ENCODE results near the gene TRAF2. TPM values are rescaled to one million over a fixed set of nuclear protein-coding genes. Genes with fewer than 3 reads are reported as not detected.

Gene TRAF2
- total RNA-seq, 1 experiment from 2014 or later = 11.5 TPM

DNA sequence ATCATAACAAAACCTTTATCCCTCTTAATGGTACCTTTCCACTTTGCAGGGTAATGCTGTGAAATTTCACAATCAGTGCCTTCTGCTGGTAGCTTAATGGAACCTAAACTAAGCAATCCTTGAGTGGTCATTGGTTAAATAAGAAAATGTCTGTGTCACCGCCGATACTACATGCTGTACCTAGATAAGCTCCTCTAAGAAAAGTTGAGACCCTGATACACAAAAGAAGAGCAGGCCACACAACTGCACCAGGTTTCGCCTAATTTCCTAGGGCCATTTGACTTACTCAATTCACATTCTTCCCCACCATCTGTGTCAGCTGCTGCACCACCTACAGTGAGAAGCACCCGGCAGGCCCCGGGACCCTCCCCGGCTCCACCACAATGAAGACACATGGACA, 11.2 kb upstream of the TRAF2 start:
- ATAC-seq = no peak
- Histone ChIP-seq H3K79me2 (ENCODE audit: low read length) (no peaks in the 10 kb centered on the region), H3K27ac (ENCODE audit: low read length) (no peak overlapping the region), H3K4me1 (ENCODE audit: insufficient read depth, low read length) (no peaks in the 10 kb centered on the region), H3K4me2 (ENCODE audit: low read length) (no peak overlapping the region), H3F3A (ENCODE audit: low read length, unreplicated experiment) (no peaks in the 10 kb centered on the region), H3K27me3 (ENCODE audit: low read length) (no peaks in the 10 kb centered on the region), H3K9me2 (replicated peaks; ENCODE audit: low read length) (no peaks in the 10 kb centered on the region), H3K9ac (ENCODE audit: low read length) (no peak overlapping the region), H3K36me3 (ENCODE audit: low read depth, low read length) (no peaks in the 10 kb centered on the region), H4K20me1 (ENCODE audit: low read length) (no peaks in the 10 kb centered on the region), H3K4me3 (ENCODE audit: low read length) (no peak overlapping the region), H2AFZ (ENCODE audit: low read length) (no peak overlapping the region), H3K9me3 (ENCODE audit: low read length) (0 out of 2 replicates have a peak, but pooled peaks cover 3% of the 10 kb centered on the region)
- ChIA-PET CTCF (no interaction called here), POLR2A (ENCODE audit: unreplicated experiment) (no interaction called here)
- TF ChIP-seq EZH2phosphoT487 (IDR thresholded peaks at IDR 0.05; ENCODE audit: borderline replicate concordance, low read length) = no peak
- TF ChIP-seq, protein P1, sequence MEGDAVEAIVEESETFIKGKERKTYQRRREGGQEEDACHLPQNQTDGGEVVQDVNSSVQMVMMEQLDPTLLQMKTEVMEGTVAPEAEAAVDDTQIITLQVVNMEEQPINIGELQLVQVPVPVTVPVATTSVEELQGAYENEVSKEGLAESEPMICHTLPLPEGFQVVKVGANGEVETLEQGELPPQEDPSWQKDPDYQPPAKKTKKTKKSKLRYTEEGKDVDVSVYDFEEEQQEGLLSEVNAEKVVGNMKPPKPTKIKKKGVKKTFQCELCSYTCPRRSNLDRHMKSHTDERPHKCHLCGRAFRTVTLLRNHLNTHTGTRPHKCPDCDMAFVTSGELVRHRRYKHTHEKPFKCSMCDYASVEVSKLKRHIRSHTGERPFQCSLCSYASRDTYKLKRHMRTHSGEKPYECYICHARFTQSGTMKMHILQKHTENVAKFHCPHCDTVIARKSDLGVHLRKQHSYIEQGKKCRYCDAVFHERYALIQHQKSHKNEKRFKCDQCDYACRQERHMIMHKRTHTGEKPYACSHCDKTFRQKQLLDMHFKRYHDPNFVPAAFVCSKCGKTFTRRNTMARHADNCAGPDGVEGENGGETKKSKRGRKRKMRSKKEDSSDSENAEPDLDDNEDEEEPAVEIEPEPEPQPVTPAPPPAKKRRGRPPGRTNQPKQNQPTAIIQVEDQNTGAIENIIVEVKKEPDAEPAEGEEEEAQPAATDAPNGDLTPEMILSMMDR (conservative IDR thresholded peaks at IDR 0.05; ENCODE audit: low read depth, low read length) = no peak
- TF ChIP-seq EZH2 (IDR thresholded peaks at IDR 0.05; ENCODE audit: low read length, unreplicated experiment) = no peak
- no TSS peak for BruUV-seq (replicated peaks)
- intact Hi-C loops (cut with micrococcal nuclease) = no loop called here
- DNase-seq = no peak

DNA sequence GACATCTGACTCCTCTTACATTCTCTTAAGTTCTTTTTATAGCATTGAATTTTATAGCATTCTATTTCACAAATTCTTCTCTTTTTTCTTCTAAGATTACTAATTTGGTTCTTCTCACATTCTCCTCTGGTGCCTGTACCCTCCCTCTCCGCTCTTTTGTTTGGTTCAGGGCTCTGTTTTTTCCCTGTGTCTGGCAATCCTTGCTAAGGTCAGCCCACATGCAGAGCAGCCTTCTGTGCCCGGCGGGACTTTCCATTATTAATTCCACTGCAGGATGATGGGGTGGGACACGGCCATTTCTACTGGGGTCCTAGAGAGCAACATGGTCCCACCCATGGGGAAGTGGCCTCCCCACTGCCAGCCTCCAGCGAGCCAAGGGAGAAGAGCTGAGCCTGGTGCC, 9.8 kb upstream of the TRAF2 start:
- intact Hi-C loops (cut with micrococcal nuclease) = no loop called here
- Histone ChIP-seq H3K9ac (ENCODE audit: low read length) (no peak overlapping the region), H3K4me1 (ENCODE audit: insufficient read depth, low read length) (no peaks in the 10 kb centered on the region), H3K36me3 (ENCODE audit: low read depth, low read length) (no peaks in the 10 kb centered on the region), H2AFZ (ENCODE audit: low read length) (no peak overlapping the region), H3K27ac (ENCODE audit: low read length) (no peak overlapping the region), H3K79me2 (ENCODE audit: low read length) (no peaks in the 10 kb centered on the region), H3K27me3 (ENCODE audit: low read length) (no peaks in the 10 kb centered on the region), H3F3A (ENCODE audit: low read length, unreplicated experiment) (no peaks in the 10 kb centered on the region), H3K9me3 (ENCODE audit: low read length) (0 out of 2 replicates have a peak, but pooled peaks cover 3% of the 10 kb centered on the region), H3K4me3 (ENCODE audit: low read length) (no peak overlapping the region), H3K9me2 (replicated peaks; ENCODE audit: low read length) (no peaks in the 10 kb centered on the region), H4K20me1 (ENCODE audit: low read length) (no peaks in the 10 kb centered on the region), H3K4me2 (ENCODE audit: low read length) (no peak overlapping the region)
- no TSS peak for BruUV-seq (replicated peaks)
- POLR2A ChIA-PET (ENCODE audit: unreplicated experiment) = no interaction called here
- TF ChIP-seq EZH2phosphoT487 (IDR thresholded peaks at IDR 0.05; ENCODE audit: borderline replicate concordance, low read length) (no peak), EZH2 (IDR thresholded peaks at IDR 0.05; ENCODE audit: low read length, unreplicated experiment) (no peak)
- TF ChIP-seq, protein P1 (conservative IDR thresholded peaks at IDR 0.05; ENCODE audit: low read depth, low read length) = no peak
- DNase-seq (no peak), ATAC-seq (no peak)
- CTCF ChIA-PET = no interaction called here

DNA sequence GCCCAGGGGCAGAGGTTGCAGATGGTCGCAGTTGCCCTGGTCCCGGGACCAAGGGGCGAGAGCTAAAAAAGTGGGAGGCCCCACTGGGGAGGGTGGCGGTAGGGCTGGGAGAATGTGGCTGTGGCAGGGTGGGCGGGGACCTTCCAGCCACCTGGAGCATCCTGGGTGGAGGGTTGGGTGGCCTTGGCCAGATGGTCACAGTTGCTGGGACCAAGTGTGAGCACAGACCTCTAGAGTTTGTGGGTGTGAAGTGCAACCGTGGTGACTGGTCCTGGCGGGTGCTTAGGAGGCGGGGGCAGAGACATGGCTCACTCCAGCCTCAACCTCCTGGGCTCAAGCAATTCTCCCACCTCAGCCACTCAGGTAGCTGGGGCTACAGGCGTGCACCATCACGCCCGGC, 5.7 kb upstream of the TRAF2 start:
- Histone ChIP-seq H3F3A (ENCODE audit: low read length, unreplicated experiment) (no peaks in the 10 kb centered on the region), H3K4me3 (ENCODE audit: low read length) (no peak overlapping the region), H3K9me3 (ENCODE audit: low read length) (no peaks in the 10 kb centered on the region), H3K4me1 (ENCODE audit: insufficient read depth, low read length) (peaks cover 10% of the 10 kb centered on the region; the same call in 1 of the 2 replicates), H3K36me3 (ENCODE audit: low read depth, low read length) (no peaks in the 10 kb centered on the region), H3K27ac (ENCODE audit: low read length) (no peak overlapping the region), H3K79me2 (ENCODE audit: low read length) (0 out of 2 replicates have a peak, but pooled peaks cover 4% of the 10 kb centered on the region), H3K9ac (ENCODE audit: low read length) (no peak overlapping the region), H2AFZ (ENCODE audit: low read length) (no peak overlapping the region), H4K20me1 (ENCODE audit: low read length) (no peaks in the 10 kb centered on the region), H3K4me2 (ENCODE audit: low read length) (no peak overlapping the region), H3K27me3 (ENCODE audit: low read length) (no peaks in the 10 kb centered on the region), H3K9me2 (replicated peaks; ENCODE audit: low read length) (no peaks in the 10 kb centered on the region)
- CTCF ChIA-PET = no interaction called here
- TF ChIP-seq EZH2 (IDR thresholded peaks at IDR 0.05; ENCODE audit: low read length, unreplicated experiment) (no peak), EZH2phosphoT487 (IDR thresholded peaks at IDR 0.05; ENCODE audit: borderline replicate concordance, low read length) (no peak)
- TF ChIP-seq, protein P1 (conservative IDR thresholded peaks at IDR 0.05; ENCODE audit: low read depth, low read length) = no peak
- ATAC-seq = no peak
- no TSS peak for BruUV-seq (replicated peaks)
- intact Hi-C loops (cut with micrococcal nuclease) = no loop called here
- DNase-seq = no peak
- POLR2A ChIA-PET (ENCODE audit: unreplicated experiment) = no interaction called here

All from PC-3 (cell line).